GM19238 (cell line): ENCODE results near the gene IGBP1.
A peak's percentile ranks its signal among the peaks of the same experiment; 100 is the strongest.
"Not testable (repeated sequence)": the region's sequence is repeated elsewhere in the genome, so short reads cannot be mapped to it uniquely, and the experiment has no call there.

ENCODE experiments used
- DNase-seq: peaks from one replicate; pipeline ENCODE4 v3.0.0; 2011; ENCODE audit warnings: low spot score; ENCODE audit not compliant: insufficient read length

The IGBP1 gene

DNA sequence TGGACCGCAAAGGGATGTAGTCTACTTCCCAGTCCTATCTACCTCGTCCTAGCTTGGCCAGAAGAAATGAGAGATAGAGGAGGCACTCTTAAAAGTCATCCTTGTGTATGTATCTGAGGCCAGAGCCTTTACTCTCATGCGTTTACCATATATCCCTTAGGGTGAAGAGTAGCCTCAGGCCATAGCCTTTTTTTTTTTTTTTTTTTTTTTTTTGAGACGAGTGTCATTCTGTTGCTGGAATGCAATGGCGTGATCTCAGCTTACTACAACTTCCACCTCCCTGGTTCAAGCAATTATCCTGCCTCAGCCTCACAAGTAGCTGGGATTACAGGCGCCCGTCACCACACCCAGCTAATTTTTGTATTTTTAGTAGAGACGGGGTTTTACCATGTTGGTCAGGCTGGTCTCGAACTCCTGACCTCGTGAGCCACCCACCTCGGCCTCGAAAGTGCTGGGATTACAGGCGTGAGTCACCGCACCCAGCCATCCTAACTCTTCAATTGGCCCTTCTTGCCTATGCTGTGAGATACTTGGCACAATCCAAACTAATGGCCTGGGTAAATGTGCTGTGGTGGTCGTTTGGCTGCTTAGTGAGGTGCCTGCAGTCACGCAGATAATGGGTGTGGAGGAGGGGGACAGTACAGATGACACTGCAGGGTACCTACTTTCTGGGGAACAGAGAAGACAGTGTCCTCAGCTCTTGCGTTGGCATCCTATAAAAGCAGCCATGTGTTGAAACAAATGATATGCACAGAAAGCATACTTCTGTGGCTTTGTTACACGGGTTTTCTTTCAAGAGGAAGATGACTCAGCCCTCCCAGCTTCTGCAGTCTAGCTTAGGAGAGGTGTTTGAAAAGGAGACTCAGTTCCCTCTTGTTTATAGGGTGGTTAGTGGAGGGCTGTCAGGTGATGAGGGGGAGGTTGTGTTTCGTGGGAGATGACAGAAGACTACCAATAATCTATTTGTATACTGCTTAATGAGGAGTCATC is 33.6 kb downstream of the IGBP1 start:
- DNase-seq: no peak

DNA sequence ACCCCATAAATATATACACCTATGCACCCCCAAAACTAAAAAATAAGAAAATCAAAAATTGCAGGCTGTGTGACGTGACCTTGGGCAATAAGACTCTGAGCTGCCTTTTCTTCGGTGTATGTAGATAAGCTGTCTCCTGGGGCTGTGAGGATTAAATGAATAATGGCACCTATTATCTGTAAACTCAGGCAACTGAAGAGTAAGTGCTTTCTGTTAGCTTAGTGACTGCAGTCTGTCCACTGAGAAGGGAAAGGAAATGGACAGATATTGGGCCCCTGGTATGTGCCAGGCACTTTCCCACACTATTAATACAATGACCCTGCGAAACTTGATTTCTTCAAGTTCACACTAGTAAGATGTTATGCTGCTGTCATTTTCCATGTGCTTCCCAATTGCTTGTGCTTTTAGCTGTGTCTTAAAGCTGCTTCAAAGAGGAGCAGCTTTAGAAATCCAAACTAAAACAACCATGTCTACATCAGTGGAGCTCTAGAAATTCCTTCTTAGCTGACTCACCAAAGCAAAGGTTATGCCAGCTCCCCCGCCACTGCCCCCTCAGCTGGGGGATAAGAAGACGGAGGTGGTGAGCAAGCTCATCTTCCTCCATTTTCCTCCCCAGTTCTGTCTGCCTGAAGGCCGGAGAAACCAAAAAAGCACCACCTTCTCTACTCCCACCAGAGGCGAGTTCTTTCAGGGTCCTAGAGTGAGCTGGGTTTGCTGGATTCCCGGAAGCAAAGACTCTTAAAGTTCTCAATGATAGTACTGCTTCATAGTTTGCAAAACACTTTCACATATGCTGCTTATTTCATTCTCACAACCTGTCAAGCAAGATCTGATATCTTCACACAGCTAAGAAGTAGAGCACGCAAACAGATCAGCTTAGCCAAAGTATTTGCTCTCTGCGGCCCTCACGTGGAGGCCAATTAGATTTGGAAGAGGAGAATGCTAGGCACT is 35.3 kb downstream of the IGBP1 start:
- DNase-seq: no peak

DNA sequence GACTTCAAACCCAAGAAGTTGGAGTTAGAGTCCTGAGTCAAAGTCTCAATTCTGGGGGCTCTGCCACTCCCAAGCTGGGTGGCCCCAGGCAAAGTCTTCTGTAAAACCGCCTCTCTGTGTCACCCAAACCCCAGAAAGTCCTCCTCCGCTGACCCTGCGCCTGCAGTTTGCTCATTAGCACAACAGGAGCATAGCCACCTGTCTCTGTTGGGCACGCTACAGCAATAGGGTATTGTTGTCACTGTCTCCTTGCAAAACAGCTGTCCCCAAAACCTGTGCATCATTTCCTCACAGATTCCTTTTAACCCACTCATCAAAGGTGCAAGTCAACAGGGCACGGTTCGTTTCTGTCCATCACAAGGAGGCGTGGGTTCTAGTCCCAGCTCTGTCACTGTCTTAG is 36.0 kb downstream of the IGBP1 start:
- no peak for DNase-seq

DNA sequence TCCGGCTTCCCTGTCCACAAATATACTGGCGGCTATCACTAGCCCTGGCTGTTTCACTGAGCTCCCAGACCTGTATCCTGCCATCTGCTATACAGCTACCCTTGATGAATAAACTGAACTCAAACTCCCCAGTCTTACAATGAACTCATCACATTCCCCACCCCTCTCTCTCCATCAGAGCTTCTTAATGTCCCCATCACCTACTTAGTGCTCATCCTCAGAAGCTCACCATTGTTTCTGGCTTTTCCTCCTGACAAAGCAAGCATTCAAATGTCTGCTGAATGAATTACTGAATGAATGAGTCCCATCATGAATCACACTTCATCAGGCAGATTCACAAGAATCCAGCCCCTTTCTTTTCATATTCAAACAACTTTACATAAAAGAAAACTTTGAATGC is 38.4 kb downstream of the IGBP1 start:
- no peak for DNase-seq

DNA sequence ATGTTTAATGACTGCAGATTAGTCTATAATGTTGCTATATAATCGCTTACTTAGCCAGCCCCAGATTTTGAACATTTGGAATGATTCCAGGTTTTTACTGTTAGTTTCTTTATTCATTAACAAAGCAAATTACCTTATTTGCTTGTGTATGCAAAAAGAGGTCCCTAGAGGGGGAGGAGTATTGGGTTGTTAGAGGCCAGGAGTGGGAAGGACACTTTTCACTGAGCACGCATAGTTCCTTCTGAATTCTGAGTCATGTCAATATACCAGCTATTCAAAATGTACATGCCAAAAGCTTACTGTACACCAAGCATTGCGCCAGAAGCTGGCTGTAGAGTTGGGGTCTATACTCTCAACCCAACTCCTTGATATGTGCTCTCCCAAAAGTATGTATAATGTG is 39.0 kb downstream of the IGBP1 start:
- no peak for DNase-seq

DNA sequence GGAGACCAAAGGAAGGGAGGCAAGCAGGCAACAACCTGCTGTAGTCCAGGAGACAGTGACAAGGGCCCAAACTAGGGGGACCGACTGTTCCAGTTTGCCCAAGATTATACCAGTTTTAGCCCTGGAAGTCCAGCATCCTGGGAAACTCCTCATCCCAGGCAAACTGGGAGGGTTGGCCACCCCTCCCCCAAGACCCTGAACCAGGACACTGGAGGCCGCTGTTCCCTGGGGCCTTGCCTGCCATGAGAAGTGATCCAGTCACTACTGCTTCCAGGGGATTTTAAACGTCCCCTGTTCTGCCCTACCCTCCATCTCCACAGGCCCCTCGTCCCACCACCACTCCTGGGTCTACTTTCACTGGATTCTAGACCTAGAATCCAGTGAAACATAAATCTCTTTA is 39.7 kb downstream of the IGBP1 start:
- DNase-seq: no peak

DNA sequence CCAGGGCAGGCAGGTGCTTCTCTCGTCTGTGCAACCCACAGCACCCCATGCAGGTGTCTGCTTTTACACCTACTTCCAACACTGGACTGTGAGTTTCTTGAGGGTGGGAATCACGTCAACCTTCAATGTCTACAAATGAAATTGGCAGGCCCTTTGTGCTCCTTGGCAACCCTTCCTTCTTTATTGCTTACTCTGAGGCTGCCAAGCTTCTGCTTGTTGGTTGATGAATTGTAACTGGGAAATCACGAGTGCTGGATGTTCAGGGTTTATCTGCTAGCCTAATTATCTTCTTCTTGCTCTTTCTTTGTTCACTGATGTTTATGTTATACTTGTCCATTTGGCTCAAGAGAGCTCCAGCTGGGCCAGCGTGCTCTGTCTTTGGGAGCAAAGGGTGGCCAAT is 41.5 kb downstream of the IGBP1 start:
- no peak for DNase-seq

DNA sequence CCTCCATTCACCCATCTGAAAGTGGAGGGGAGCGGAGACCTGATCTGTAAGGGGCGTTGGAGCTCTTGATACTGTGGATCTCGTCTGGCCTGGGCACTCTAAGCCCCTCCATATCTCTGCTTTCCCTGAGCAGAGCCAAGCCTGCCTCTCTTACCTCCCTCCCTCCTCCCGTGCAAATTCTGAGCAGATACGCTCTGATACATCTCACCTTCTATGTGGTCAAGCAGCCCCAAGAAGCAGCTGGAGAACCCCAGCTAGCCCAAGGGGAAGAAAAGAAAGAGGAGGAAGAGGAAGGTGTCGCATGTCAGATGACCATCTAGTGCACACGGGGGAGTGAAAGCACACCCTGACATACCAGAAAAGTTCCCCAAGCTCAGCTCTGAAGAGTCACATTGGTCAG is 42.1 kb downstream of the IGBP1 start:
- DNase-seq: no peak

DNA sequence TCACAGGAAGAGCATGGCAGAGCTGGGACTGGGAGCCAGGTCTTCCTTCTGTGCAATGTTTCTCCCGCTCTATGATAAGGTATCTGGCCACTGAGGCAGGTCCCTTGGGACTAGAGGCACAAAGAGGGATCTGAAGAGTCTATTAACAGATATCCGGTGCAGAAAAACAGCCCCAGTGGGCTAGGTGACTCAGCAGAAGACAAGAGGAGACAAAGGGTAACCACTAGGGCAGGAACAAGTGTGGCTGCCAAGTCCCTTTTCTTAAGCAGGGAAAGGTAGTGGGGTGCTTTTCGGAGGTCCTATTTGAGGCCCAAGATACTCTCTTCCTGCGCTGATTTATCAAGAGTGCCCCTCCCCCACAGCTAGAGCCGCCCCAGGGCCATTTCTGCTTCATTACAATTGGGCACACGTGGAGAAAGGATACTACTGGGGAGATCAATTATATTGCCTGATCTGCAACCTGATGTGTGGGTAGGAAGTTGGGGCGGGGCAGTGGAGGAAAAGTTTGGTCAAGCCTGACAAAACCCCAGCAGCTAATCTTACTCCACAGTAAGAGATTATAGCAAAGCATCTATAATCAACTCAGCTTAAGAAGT is 43.8 kb downstream of the IGBP1 start, which contains the start of gene DGAT2L6:
Gene DGAT2L6, plus strand, starts transcription at position 546 of the 596 bp plus-strand sequence. CDS start 100 bp downstream, outside the sequence.
- no peak for DNase-seq

DNA sequence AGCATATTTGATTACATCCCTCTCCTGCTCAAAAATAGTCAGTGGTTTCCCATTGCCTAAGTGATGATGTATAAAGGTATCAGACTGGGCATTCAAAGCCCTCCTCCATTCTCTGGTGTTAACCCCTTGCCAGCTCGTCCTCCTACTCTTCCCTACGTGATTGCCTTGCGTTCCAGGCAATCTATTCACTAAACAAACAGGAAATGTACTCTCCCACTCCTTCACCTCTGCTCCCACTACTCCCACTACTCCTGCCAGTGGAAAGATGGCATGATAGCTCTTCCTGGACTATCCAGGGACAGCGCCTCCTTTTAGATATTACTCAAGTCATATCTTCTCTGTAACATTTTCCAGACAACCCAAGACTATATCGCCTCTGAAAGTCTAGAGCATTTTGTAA is 49.8 kb downstream of the IGBP1 start:
- no peak for DNase-seq

DNA sequence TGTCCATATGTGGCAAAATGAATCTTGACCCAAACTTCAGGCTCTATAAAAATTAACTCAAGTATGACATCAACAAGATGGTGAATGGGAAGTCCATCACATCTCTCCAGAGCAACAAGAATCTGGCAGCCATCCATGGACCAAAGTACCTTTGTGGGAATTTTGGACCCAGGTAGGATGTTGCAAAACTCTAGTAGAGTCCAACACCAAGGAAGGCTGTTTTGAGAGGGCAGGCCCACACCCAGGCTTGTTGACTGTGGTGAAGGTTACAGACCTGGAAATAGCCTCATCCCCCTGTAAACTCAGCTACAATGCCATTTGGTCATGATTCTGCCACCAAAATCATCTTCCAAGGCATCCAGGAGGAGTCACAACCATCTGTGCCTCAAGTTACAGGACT is 57.0 kb downstream of the IGBP1 start:
- no peak for DNase-seq

DNA sequence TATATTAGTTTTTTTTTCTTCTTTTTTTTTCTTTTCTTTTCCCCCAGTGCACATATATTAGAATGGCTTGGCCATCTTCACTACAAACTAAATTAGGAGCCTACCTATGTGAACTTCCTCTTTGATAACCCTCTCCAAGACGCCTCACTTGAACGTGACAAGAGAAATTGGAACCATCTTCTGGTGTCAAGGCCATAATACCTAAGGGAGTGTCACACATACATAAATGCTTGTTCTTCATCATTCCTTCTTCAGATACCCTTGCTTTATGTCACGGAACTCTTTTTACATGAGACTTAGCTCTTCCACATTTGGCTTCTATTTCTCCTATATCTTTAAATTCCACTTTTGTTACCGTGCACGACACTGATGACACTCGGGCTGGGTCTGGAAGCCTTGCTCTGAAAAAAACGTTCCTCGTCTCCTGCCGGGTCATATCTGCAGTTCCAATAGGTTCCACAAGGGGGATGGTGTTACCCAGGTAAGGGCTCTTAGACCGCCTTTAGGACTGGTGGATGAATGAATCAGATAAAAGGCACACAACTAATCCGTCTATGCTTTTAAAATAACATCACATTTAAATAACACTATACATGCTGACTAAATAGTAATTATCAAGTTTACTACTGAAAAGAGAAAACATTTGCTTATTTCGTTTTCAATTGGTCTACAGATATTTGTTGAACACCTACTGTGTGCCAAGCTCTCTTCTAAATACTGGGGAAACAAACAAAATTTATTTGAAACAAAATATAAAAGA is 63.9 kb downstream of the IGBP1 start:
- DNase-seq: peak; percentile 19

DNA sequence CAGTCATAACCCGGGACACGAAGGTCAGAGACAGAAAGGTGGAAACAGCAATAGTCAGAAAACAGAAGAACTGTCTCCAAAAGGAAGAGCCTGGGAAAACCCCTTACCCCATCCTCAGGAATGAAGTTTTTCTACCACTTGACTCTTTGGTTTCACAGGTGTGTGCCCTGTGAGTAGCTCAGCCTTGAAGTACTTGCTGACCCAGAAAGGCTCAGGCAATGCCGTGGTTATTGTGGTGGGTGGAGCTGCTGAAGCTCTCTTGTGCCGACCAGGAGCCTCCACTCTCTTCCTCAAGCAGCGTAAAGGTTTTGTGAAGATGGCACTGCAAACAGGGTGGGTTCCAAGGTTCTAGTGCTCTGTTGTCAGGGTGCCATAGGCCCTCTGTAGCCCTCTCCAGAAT is 68.5 kb downstream of the IGBP1 start:
- no peak for DNase-seq

DNA sequence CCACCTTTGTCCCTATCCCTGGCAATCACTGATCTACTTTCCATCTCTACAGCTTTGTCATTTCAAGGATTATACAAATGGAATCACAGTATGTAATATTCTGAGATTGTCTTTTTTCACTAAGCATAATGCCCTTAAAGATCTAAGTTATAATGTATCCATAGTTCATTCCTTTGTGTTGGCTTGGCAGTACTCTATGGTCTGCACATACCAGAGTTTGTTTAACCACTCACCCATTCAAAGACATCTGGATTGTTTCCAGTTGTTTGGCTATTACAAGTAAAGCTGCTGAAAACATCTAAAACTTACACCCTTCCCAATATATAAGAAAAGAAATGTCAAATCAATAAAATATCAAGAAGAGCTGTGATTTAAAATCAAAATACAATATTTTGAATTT is 75.2 kb downstream of the IGBP1 start:
- no peak for DNase-seq

DNA sequence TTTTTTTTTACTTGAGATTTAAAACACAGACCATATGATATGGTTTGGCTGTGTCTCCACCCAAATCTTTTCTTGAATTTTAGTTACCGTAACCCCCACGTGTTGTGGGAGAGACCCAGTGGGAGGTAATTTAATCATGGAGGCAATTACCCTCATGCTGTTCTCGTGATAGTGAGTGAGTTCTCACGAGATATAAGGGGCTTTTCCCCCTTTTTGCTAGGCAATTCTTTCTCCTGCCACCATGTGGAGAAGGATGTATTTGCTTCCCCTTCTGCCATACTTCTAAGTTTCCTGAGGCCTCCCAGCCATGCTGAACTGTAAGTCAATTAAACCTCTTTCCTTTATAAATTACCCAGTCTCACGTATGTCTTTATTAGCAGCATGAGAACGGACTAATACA is 76.3 kb downstream of the IGBP1 start:
- not testable (repeated sequence) for DNase-seq
